ENCODE results near the gene WBP1L.
"Not testable (repeated sequence)": the region's sequence is repeated elsewhere in the genome, so short reads cannot be mapped to it uniquely, and the experiment has no call there.

Gene WBP1L

GRCh38 chr10:102838276-102838927 is 94.7 kb downstream of the WBP1L start:
- not testable (repeated sequence) for DNase-seq (ENCODE audit: low read depth in 2 of 2)

DNA sequence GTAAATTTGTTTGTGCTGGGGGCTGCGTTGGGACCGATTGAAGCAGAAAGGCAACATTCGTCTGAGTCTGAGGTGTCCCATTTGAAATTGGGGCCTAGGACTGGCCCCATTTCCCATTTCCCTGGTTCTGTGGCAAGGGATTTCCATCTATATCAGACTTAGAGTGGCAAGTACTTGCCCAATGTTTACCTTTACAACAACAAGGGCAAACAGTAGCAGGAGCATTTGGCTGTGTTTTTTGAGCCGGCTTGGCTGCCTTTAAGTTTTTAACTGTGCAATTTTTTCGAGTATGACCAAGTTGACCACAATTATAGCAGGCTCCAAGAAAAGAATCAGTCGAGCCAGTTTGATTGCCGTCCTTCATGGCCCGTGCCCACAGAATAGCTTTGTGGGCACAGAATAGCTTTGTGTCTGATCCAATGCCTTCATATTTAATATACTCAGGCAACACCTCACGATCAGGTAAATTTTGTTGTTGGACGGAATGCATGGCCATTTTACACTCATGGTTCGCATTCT is 98.1 kb downstream of the WBP1L start:
- no peak for DNase-seq (ENCODE audit: low read depth in 2 of 2)

DNA sequence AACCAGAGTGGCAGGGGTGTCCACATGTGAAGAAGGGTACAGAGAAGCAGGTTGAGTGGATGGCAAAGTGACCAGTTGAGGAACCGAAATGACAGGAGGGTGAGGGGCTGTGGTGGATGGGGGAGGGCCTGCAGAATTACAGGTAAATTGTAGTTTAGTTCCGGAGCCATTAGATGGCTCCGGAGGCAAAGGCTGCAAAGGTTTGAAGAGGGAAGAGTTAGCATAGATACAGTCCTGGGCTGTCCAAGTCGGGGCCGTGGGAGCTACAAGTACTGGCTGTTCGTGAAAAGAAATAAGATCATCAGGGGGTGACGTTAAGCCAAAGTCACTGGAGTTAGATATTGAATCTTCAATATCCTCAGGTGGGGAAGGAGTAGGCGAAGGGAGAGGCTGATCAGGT is 99.4 kb downstream of the WBP1L start:
- not testable (repeated sequence) for DNase-seq (ENCODE audit: low read depth in 2 of 2)

- DNase-seq (ENCODE audit: low read depth in 2 of 2), result not testable (repeated sequence)
These were observed 100.5 kb downstream of the WBP1L start for GRCh38 chr10:102844190-102844776.

GRCh38 chr10:102845352-102845902 is 101.7 kb downstream of the WBP1L start:
- DNase-seq (ENCODE audit: low read depth in 2 of 2), result no peak

- DNase-seq (ENCODE audit: low read depth in 2 of 2), result no peak
These were observed 106.3 kb downstream of the WBP1L start for GRCh38 chr10:102850025-102850518.

- DNase-seq (ENCODE audit: low read depth in 2 of 2), result not testable (repeated sequence)
These were observed 109.5 kb downstream of the WBP1L start for GRCh38 chr10:102853237-102853636.

GRCh38 chr10:102855731-102856436 is 112.1 kb downstream of the WBP1L start:
- DNase-seq (ENCODE audit: low read depth in 2 of 2), result not testable (repeated sequence)

DNA sequence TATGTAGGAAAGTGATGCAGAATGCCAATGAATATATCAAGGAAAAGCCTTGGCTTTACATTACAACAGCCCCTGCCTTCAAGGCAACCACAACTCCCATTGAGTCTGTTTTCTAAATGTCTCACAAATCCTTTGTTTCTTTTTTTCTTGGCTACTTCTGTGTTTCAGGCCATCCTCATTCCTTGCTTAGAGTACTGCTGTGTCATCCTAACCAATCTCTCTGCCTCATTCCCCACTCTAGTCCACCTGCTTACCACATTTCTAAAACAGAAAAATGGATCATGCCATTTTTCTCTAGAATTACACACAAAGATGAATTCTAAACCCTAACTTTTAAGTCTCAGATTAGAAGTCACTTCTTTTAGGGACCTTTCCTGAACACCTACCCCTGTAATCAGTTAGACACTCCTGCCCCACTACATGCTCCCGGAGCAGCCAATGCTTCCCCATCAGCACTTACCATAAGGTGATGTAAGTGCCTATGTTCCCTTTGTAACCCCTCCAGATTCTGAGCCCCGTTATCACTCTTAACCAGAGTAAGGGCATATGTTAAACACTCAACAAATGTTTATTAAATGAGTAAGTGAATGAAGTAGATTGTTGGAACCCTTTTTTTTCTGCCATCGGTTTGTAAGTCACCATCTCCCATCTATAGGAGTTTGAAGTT is 113.1 kb downstream of the WBP1L start:
- DNase-seq (ENCODE audit: low read depth in 2 of 2), result no peak

DNA sequence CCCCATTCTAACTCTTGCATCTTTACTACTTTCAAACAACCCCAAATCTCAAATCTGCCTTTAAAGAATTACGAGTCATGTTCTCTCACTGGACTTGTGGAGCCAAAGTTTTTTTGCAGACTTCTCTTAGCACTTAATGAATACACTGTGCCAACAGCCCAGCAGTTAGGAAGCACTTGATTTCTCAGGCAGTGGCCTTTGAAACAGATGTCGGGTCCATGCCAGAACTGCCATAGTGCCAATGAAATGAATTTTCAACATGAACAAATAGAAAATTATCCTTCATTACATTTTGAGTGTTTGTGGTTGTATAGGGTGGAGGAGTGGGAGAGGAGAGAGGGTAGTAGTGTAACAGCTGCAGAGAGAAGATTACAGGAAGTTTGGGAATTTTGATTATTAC is 116.2 kb downstream of the WBP1L start:
- no peak for DNase-seq (ENCODE audit: low read depth in 2 of 2)

GRCh38 chr10:102863660-102864059 is 119.9 kb downstream of the WBP1L start:
- DNase-seq (ENCODE audit: low read depth in 2 of 2), result no peak

- no peak for DNase-seq (ENCODE audit: low read depth in 2 of 2)
These were observed 121.9 kb downstream of the WBP1L start for GRCh38 chr10:102865620-102866019.

All from stimulated activated CD8-positive, alpha-beta memory T cell treated with anti-CD3 and anti-CD28 coated beads, Interleukin-15, amount 100 ng/mL, for 48 hours (primary cell).